NCI-H526 treated with DMSO at 0.1 percent for 48 hours (cell line): ENCODE results near the gene NFE2L2.
"Not testable (repeated sequence)": the region's sequence is repeated elsewhere in the genome, so short reads cannot be mapped to it uniquely, and the experiment has no call there.

Experiments
- DNase-seq: peaks from one replicate; lab custom pipeline; 2025; lab: John Stamatoyannopoulos, UW

NFE2L2 gene

GRCh38 chr2:177256026-177256425 is 8.5 kb downstream of the NFE2L2 start:
- no peak for DNase-seq

- DNase-seq: no peak
Measured at GRCh38 chr2:177255227-177255601, 9.3 kb downstream of the NFE2L2 start.

- DNase-seq: peak; percentile 40
Measured at GRCh38 chr2:177254433-177255226, 9.9 kb downstream of the NFE2L2 start.

GRCh38 chr2:177253704-177254103 is 10.8 kb downstream of the NFE2L2 start:
- DNase-seq: no peak

- DNase-seq: no peak
Measured at GRCh38 chr2:177252808-177253531, 11.6 kb downstream of the NFE2L2 start.

- DNase-seq: no peak
Measured at GRCh38 chr2:177251165-177251542, 13.4 kb downstream of the NFE2L2 start.

GRCh38 chr2:177250461-177250860 is 14.1 kb downstream of the NFE2L2 start:
- no peak for DNase-seq

GRCh38 chr2:177249038-177249437 is 15.5 kb downstream of the NFE2L2 start:
- DNase-seq: no peak

GRCh38 chr2:177247693-177248262 is 16.7 kb downstream of the NFE2L2 start:
- no peak for DNase-seq

- DNase-seq: not testable (repeated sequence)
Measured at GRCh38 chr2:177246523-177247030, 17.9 kb downstream of the NFE2L2 start.

- peak; percentile 85 for DNase-seq
Measured at GRCh38 chr2:177246000-177246399, 18.5 kb downstream of the NFE2L2 start.

GRCh38 chr2:177245010-177245422 is 19.5 kb downstream of the NFE2L2 start:
- no peak for DNase-seq

GRCh38 chr2:177244244-177244771 is 20.2 kb downstream of the NFE2L2 start:
- no peak for DNase-seq

GRCh38 chr2:177243476-177243875 is 21.1 kb downstream of the NFE2L2 start:
- no peak for DNase-seq

GRCh38 chr2:177243073-177243472 is 21.5 kb downstream of the NFE2L2 start:
- DNase-seq: no peak

- DNase-seq: peak; percentile 22
Measured at GRCh38 chr2:177242121-177242987, 22.2 kb downstream of the NFE2L2 start.

- no peak for DNase-seq
Measured at GRCh38 chr2:177241711-177242120, 22.8 kb downstream of the NFE2L2 start.

- peak; percentile 24 for DNase-seq
Measured at GRCh38 chr2:177239932-177240630, 24.4 kb downstream of the NFE2L2 start.

- no peak for DNase-seq
Measured at GRCh38 chr2:177239053-177239452, 25.5 kb downstream of the NFE2L2 start.

- DNase-seq: no peak
Measured at GRCh38 chr2:177237932-177238331, 26.6 kb downstream of the NFE2L2 start.

- no peak for DNase-seq
Measured at GRCh38 chr2:177235855-177236437, 28.6 kb downstream of the NFE2L2 start.
